RKO (cell line): ENCODE data around the gene FA2H.
A peak's percentile ranks its signal among the peaks of the same experiment; 100 is the strongest.

ENCODE experiments used
- DNase-seq: peaks from one replicate; pipeline ENCODE4 v3.0.0-alpha.2; 2016; ENCODE audit warnings: low spot score

The FA2H gene

GRCh38 chr16:74721716-74722115, 52.9 kb downstream of the FA2H start:
- no peak for DNase-seq

GRCh38 chr16:74720579-74720978, 54.0 kb downstream of the FA2H start:
- no peak for DNase-seq

- DNase-seq: no peak
These were observed 55.6 kb downstream of the FA2H start for GRCh38 chr16:74718741-74719610.

GRCh38 chr16:74718140-74718539, 56.5 kb downstream of the FA2H start:
- no peak for DNase-seq

- no peak for DNase-seq
These were observed 57.3 kb downstream of the FA2H start for GRCh38 chr16:74717367-74717766.

GRCh38 chr16:74716355-74716754, 58.3 kb downstream of the FA2H start:
- no peak for DNase-seq

GRCh38 chr16:74713876-74714275, 60.7 kb downstream of the FA2H start:
- no peak for DNase-seq

- DNase-seq: no peak
These were observed 61.3 kb downstream of the FA2H start for GRCh38 chr16:74713325-74713724.

- no peak for DNase-seq
These were observed 62.7 kb downstream of the FA2H start for GRCh38 chr16:74711938-74712337.

- no peak for DNase-seq
These were observed 64.2 kb downstream of the FA2H start for GRCh38 chr16:74710401-74710800.

GRCh38 chr16:74709441-74709877, 65.2 kb downstream of the FA2H start:
- peak; percentile 76 for DNase-seq

- peak; percentile 66 for DNase-seq
These were observed 74.0 kb downstream of the FA2H start, which contains the start of gene MLKL for GRCh38 chr16:74700438-74701225. Gene MLKL (minus strand): TSS chr16:74700862. CDS start chr16:74695757, 5,105 bp downstream.

- peak; percentile 29 for DNase-seq
These were observed 74.5 kb downstream of the FA2H start for GRCh38 chr16:74700116-74700437.

GRCh38 chr16:74699666-74700065, 75.0 kb downstream of the FA2H start:
- peak; percentile 61 for DNase-seq

- peak; percentile 29 for DNase-seq
These were observed 76.4 kb downstream of the FA2H start for GRCh38 chr16:74698222-74698621.

- DNase-seq: peak; percentile 87
These were observed 78.9 kb downstream of the FA2H start for GRCh38 chr16:74695450-74696422.

- no peak for DNase-seq
These were observed 83.3 kb downstream of the FA2H start for GRCh38 chr16:74691093-74691855.

- no peak for DNase-seq
These were observed 92.1 kb downstream of the FA2H start for GRCh38 chr16:74682556-74682955.

- DNase-seq: no peak
These were observed 93.9 kb downstream of the FA2H start for GRCh38 chr16:74680681-74681080.

GRCh38 chr16:74679983-74680382, 94.6 kb downstream of the FA2H start:
- no peak for DNase-seq

- no peak for DNase-seq
These were observed 96.8 kb downstream of the FA2H start for GRCh38 chr16:74677868-74678267.
